Measurements from ENCODE around the gene UBTD2.

- TF ChIP-seq SP1 (IDR thresholded peaks at IDR 0.05) (no peak), ZNF384 (IDR thresholded peaks at IDR 0.05) (no peak)
Observed at GRCh38 chr5:172278356-172278755, 5.2 kb downstream of the UBTD2 start.

Data from HEK293T (cell line).